K562 (cell line): ENCODE data around the gene GET3. TPM values are rescaled to one million over a fixed set of nuclear protein-coding genes. Genes with fewer than 3 reads are reported as not detected.

Experiments used
- BMI1 ChIP-seq: fragments of 150-350 bp; IDR thresholded peaks from 2 replicates; pipeline ENCODE4 v1.6.1; 2014; ENCODE audit warnings: low read length
- ELK1 ChIP-seq: sonication (generic); formaldehyde crosslinking; IDR thresholded peaks from 2 replicates; pipeline ENCODE4 v1.8.1; 2022; ENCODE audit warnings: missing genetic modification reagents
- EP300 ChIP-seq: IDR thresholded peaks from 2 replicates; pipeline ENCODE4 v1.6.1; 2012; ENCODE audit warnings: low read length, improper control_type of control experiment
- HDAC6 ChIP-seq: IDR thresholded peaks from 2 replicates; pipeline ENCODE4 v1.6.1; 2012; ENCODE audit warnings: low read depth, mild to moderate bottlenecking, control low read depth, inconsistent platforms, low read length, moderate library complexity
- HEY1 ChIP-seq: fragments of 250-450 bp; sonication (Bioruptor Pico); IDR thresholded peaks from 2 replicates; pipeline ENCODE4 v1.5.0; 2020; ENCODE audit warnings: mild to moderate bottlenecking, moderate library complexity, borderline replicate concordance
- HNRNPLL ChIP-seq: fragments of 200-400 bp; formaldehyde crosslinking; IDR thresholded peaks from 2 replicates; pipeline ENCODE4 v1.6.1; 2017; ENCODE audit warnings: low read length, low read depth, mild to moderate bottlenecking; ENCODE audit not compliant: poor library complexity, severe bottlenecking
- KLF10 ChIP-seq: fragments of 250-450 bp; sonication (Bioruptor Pico); IDR thresholded peaks from 2 replicates; pipeline ENCODE4 v1.6.1; 2021; ENCODE audit warnings: matching md5 sums
- NBN ChIP-seq: fragments of 450-650 bp; IDR thresholded peaks from 2 replicates; pipeline ENCODE4 v1.6.1; 2016; ENCODE audit warnings: low read depth, mild to moderate bottlenecking
- PCBP1 ChIP-seq: fragments of 200-400 bp; formaldehyde crosslinking; IDR thresholded peaks from 2 replicates; pipeline ENCODE4 v1.6.1; 2018; ENCODE audit warnings: mild to moderate bottlenecking, low read depth, low read length; ENCODE audit not compliant: poor library complexity, severe bottlenecking
- PHF8 ChIP-seq: fragments of 200-600 bp; sonication (generic); IDR thresholded peaks from 2 replicates; pipeline ENCODE4 v1.6.1; 2012; ENCODE audit warnings: mixed run types, mild to moderate bottlenecking, inconsistent platforms, low read length, moderate library complexity, borderline replicate concordance
- PKNOX1 ChIP-seq: fragments of 450-650 bp; IDR thresholded peaks from 2 replicates; pipeline ENCODE4 v1.6.1; 2016
- POLR2G ChIP-seq: fragments of 200-400 bp; formaldehyde crosslinking; IDR thresholded peaks from 2 replicates; pipeline ENCODE4 v1.6.1; 2017; ENCODE audit warnings: low read depth, mild to moderate bottlenecking, antibody characterized with exemption, low read length, moderate library complexity
- RBBP5 ChIP-seq: fragments of 200-600 bp; sonication (generic); IDR thresholded peaks from 2 replicates; pipeline ENCODE4 v1.6.1; 2012; ENCODE audit warnings: borderline replicate concordance, mild to moderate bottlenecking, low read length, control low read depth, inconsistent platforms; ENCODE audit not compliant: insufficient read depth, poor library complexity, severe bottlenecking
- TRIM28 ChIP-seq: fragments of 450-650 bp; IDR thresholded peaks from 2 replicates; pipeline ENCODE4 v1.6.1; 2017
- YBX1 ChIP-seq: fragments of 450-650 bp; IDR thresholded peaks from 2 replicates; pipeline ENCODE4 v1.7.1; 2016; ENCODE audit warnings: mild to moderate bottlenecking
- ZNF212 ChIP-seq: fragments of 450-650 bp; formaldehyde crosslinking; IDR thresholded peaks from 2 replicates; pipeline ENCODE4 v1.4.0; 2020; ENCODE audit warnings: mild to moderate bottlenecking
- ZNF584 ChIP-seq: fragments of 200-800 bp; sonication (Bioruptor generic); IDR thresholded peaks from 2 replicates; pipeline ENCODE4 v1.6.1; 2016; ENCODE audit warnings: low read depth, mild to moderate bottlenecking, missing genetic modification characterization, missing compliant biosample characterization
- ZNF75A ChIP-seq: fragments of 450-650 bp; formaldehyde crosslinking; IDR thresholded peaks from 2 replicates; pipeline ENCODE4 v1.4.0; 2020; ENCODE audit warnings: mild to moderate bottlenecking
- ZNF77 ChIP-seq: fragments of 250-450 bp; sonication (Bioruptor Pico); IDR thresholded peaks from 2 replicates; pipeline ENCODE4 v1.5.0; 2020
- ZNF830 ChIP-seq: fragments of 250-450 bp; sonication (Bioruptor Pico); IDR thresholded peaks from 2 replicates; pipeline ENCODE4 v1.5.0; 2021; ENCODE audit warnings: mild to moderate bottlenecking
- polyA plus RNA-seq, 8 experiments: library from polyadenylated mRNA; depleted of rRNA in 4 of 8; stranded (reverse) in 5 of 8; unstranded in 3 of 8; fragments of >200 nt; fragmentation: Nextera tagmentation in 2 of 8; fragmentation: Illumina TruSeq in 1 of 8; extraction: Ambion mirVana in 2 of 8; extraction: Trizol in 1 of 8; gene quantifications; 2 replicates each; pipeline versions ENCODE4 v1.2.1 to v1.2.3, GENCODE V29; 2011 to 2014; ENCODE audit warnings: inconsistent platforms in 1 of 8, missing spikeins in 1 of 8
- total RNA-seq, 7 experiments: library from RNA; depleted of rRNA in 6 of 7; stranded (reverse); fragments of >200 nt in 6 of 7; fragmentation: Illumina TruSeq in 2 of 7; extraction: Trizol in 2 of 7; gene quantifications; 2 replicates each; pipeline versions ENCODE4 v1.2.1 to v1.2.3, GENCODE V29; 2011 to 2021; ENCODE audit warnings: low replicate concordance in 1 of 7
- TF ChIP-seq, protein P1 (sequence below): sonication (generic); formaldehyde crosslinking; IDR thresholded peaks from 2 replicates; pipeline ENCODE4 v1.8.1; 2022; ENCODE audit warnings: missing genetic modification reagents
- TF ChIP-seq, protein P2 (sequence below): IDR thresholded peaks from 2 replicates; pipeline ENCODE4 v1.6.1; 2011; ENCODE audit not compliant: insufficient read length; ENCODE audit errors: extremely low read depth
- TF ChIP-seq, protein P3 (sequence below): IDR thresholded peaks from 2 replicates; pipeline ENCODE4 v1.6.1; 2016; ENCODE audit warnings: missing genetic modification characterization, missing compliant biosample characterization

Gene GET3
- total and polyA plus RNA-seq, 9 of the 15 experiments (the other 6 are each of a cell fraction or from before 2014, with no cell fraction given), result 8.3 to 83.5 (median 51.8) TPM

DNA sequence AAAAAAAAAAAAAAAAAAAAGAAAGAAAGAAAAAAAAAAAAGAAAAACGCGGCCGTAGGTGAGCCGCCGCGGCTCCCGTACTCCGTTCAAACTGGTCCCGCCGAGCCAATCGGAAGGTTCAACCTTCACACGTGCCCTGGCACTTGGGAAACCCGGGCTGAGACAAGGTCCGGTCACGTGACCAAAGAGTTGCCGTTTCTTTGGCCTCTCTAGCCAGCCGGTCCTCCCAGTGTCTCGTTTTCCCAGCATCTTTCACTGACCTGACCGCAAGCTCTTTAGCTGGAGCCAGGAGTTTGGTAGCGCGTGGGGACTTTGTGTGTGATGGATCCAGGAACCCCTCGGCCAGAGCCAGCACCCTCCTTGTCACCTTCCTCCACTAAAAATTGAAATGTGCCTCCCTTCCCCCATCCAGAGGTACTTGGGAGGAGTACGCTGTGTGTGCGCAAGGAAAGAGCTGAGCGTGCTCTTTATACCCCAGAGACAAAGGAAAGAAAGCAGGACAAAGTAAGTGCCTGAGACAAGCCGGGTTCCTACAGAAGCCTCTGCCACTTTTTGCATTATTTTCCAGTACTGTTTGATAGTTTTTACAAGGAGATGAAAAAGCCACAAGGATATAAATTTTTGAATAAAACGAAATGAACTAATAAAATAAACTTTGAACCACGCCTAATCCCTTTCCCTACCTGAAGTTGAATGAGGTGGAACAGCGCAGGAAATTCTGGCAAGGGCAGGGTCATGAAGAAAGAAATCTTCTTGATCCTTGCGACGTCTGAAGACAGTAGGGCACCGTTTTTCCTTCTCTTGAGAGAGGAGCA is 14.5 kb upstream of the GET3 start (continued):
- 0 out of 2 replicates have a peak, but pooled peaks have one; percentile 13 for TF ChIP-seq PKNOX1
- TF ChIP-seq ZNF830 (CRISPR knock-in tag), result no peak
- TF ChIP-seq ELK1 (CRISPR knock-in tag), result no peak
- TF ChIP-seq, protein P1, sequence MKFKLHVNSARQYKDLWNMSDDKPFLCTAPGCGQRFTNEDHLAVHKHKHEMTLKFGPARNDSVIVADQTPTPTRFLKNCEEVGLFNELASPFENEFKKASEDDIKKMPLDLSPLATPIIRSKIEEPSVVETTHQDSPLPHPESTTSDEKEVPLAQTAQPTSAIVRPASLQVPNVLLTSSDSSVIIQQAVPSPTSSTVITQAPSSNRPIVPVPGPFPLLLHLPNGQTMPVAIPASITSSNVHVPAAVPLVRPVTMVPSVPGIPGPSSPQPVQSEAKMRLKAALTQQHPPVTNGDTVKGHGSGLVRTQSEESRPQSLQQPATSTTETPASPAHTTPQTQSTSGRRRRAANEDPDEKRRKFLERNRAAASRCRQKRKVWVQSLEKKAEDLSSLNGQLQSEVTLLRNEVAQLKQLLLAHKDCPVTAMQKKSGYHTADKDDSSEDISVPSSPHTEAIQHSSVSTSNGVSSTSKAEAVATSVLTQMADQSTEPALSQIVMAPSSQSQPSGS (CRISPR knock-in tag), result no peak
- TF ChIP-seq KLF10, result no peak
- peak; percentile 28; the same call in 1 of the 2 replicates for TF ChIP-seq PHF8
- TF ChIP-seq YBX1, result no peak
- no peak for TF ChIP-seq HDAC6
- TF ChIP-seq, protein P2, sequence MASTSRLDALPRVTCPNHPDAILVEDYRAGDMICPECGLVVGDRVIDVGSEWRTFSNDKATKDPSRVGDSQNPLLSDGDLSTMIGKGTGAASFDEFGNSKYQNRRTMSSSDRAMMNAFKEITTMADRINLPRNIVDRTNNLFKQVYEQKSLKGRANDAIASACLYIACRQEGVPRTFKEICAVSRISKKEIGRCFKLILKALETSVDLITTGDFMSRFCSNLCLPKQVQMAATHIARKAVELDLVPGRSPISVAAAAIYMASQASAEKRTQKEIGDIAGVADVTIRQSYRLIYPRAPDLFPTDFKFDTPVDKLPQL, result no peak
- no peak for TF ChIP-seq BMI1
- no peak for TF ChIP-seq ZNF75A (CRISPR knock-in tag)
- TF ChIP-seq RBBP5, result no peak
- no peak for TF ChIP-seq EP300
- no peak for TF ChIP-seq ZNF77 (CRISPR knock-in tag)
- no peak for TF ChIP-seq ZNF212 (CRISPR knock-in tag)
- no peak for TF ChIP-seq HEY1 (CRISPR knock-in tag)
- TF ChIP-seq NBN, result 0 out of 2 replicates have a peak, but pooled peaks have one; percentile 24
- peak; percentile 81 for TF ChIP-seq POLR2G
- TF ChIP-seq PCBP1, result no peak
- TF ChIP-seq HNRNPLL, result peak; percentile 64
- TF ChIP-seq TRIM28, result no peak
- TF ChIP-seq ZNF584 (CRISPR knock-in tag), result no peak
- TF ChIP-seq, protein P3, sequence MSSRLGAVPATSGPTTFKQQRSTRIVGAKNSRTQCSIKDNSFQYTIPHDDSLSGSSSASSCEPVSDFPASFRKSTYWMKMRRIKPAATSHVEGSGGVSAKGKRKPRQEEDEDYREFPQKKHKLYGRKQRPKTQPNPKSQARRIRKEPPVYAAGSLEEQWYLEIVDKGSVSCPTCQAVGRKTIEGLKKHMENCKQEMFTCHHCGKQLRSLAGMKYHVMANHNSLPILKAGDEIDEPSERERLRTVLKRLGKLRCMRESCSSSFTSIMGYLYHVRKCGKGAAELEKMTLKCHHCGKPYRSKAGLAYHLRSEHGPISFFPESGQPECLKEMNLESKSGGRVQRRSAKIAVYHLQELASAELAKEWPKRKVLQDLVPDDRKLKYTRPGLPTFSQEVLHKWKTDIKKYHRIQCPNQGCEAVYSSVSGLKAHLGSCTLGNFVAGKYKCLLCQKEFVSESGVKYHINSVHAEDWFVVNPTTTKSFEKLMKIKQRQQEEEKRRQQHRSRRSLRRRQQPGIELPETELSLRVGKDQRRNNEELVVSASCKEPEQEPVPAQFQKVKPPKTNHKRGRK (tag), result no peak
